GM12801 (cell line): ENCODE measurements around the gene FAM171A1.

Experiments
- TF ChIP-seq, protein P1 (sequence below): IDR thresholded peaks from one replicate; pipeline ENCODE4 v1.5.1; 2011; ENCODE audit warnings: control low read depth; ENCODE audit not compliant: insufficient read length; ENCODE audit errors: extremely low read depth

The FAM171A1 gene

GRCh38 chr10:15346440-15347141 is 24.5 kb downstream of the FAM171A1 start:
- TF ChIP-seq, protein P1, sequence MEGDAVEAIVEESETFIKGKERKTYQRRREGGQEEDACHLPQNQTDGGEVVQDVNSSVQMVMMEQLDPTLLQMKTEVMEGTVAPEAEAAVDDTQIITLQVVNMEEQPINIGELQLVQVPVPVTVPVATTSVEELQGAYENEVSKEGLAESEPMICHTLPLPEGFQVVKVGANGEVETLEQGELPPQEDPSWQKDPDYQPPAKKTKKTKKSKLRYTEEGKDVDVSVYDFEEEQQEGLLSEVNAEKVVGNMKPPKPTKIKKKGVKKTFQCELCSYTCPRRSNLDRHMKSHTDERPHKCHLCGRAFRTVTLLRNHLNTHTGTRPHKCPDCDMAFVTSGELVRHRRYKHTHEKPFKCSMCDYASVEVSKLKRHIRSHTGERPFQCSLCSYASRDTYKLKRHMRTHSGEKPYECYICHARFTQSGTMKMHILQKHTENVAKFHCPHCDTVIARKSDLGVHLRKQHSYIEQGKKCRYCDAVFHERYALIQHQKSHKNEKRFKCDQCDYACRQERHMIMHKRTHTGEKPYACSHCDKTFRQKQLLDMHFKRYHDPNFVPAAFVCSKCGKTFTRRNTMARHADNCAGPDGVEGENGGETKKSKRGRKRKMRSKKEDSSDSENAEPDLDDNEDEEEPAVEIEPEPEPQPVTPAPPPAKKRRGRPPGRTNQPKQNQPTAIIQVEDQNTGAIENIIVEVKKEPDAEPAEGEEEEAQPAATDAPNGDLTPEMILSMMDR: no peak

GRCh38 chr10:15345450-15345849 is 25.6 kb downstream of the FAM171A1 start:
- TF ChIP-seq, protein P1: no peak

GRCh38 chr10:15344876-15345285 is 26.2 kb downstream of the FAM171A1 start:
- TF ChIP-seq, protein P1: no peak

- TF ChIP-seq, protein P1: no peak
Observed at GRCh38 chr10:15344256-15344875, 26.7 kb downstream of the FAM171A1 start.

DNA sequence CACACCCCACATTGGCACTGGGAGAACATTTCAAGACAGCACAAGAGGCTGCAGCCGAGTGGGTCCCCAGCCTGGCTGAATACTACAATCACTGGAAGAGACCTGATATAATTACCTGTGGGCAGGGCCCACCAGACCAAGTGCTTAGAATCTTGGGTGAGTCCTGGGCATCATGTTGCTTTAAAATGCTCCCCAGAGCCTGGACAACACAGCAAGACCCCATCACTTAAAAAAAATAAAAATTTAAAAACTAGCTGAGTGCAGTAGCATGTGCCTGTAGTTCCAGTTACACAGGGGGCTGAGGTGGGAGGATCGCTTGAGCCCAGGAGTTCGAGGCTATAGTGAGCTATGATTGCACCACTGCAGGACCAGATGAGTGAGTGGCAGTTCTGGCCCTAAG is 28.1 kb downstream of the FAM171A1 start:
- TF ChIP-seq, protein P1: no peak

DNA sequence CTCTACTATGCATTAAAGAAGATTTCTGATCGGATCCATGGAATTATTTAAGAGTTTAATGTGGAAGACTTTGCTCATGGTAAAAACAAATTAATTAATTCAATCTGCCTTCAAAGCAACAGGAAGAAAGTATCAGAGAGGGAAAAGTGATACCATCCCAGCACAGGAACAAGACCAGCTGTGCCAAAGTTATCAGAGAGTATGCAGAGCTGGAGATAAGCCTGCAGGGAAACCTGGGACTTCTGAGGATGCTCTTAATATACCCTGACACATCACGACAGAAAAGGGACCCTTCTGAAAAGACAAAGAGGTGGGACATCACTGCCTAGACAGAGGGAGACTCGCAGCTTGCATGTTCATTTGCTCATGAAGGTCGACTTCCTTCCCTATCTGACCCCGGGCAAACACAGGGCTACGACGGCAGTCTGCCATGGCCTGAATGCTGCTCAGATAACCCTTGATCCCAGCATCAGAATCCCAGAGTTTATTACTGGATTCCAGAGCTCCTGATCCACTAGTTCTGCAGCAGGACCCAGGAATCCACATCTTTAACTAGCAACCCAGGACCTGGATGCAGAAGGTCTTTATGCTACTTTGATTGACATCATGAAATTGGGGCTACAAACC is 29.5 kb downstream of the FAM171A1 start:
- TF ChIP-seq, protein P1: no peak

- TF ChIP-seq, protein P1: no peak
Observed at GRCh38 chr10:15339892-15340291, 31.2 kb downstream of the FAM171A1 start.
